DND-41 (cell line): Measurements from ENCODE around the gene FOXK1.

Experiments
- CTCF ChIP-seq: IDR thresholded peaks from 2 replicates; pipeline ENCODE4 v1.5.1; 2012; ENCODE audit warnings: borderline replicate concordance, low read length, moderate library complexity, mild to moderate bottlenecking; ENCODE audit not compliant: poor library complexity, severe bottlenecking; ENCODE audit errors: extremely low read depth
- EZH2 ChIP-seq: IDR thresholded peaks from 3 replicates; pipeline ENCODE4 v1.6.1; 2012; ENCODE audit warnings: borderline replicate concordance, low read depth, mild to moderate bottlenecking, moderate library complexity, low read length, inconsistent platforms; ENCODE audit not compliant: severe bottlenecking

GRCh38 chr7:4800926-4801838, 119.1 kb downstream of the FOXK1 start:
- TF ChIP-seq CTCF (no peak), EZH2 (no peak)
